ENCODE measurements around the gene ADAMTS19.
"Not testable (repeated sequence)": the region's sequence is repeated elsewhere in the genome, so short reads cannot be mapped to it uniquely, and the experiment has no call there.

The ADAMTS19 gene

GRCh38 chr5:129637501-129637900 is 177.4 kb downstream of the ADAMTS19 start:
- H3K36me3 Mint-ChIP-seq (ENCODE audit: insufficient read depth); H3K27ac Mint-ChIP-seq; H3K27me3 Mint-ChIP-seq; H3K4me3 Mint-ChIP-seq; DNase-seq; H3K9me3 Mint-ChIP-seq; H3K4me1 Mint-ChIP-seq (ENCODE audit: low read depth in 2 of 2); ATAC-seq (replicated peaks): not testable (repeated sequence)

DNA sequence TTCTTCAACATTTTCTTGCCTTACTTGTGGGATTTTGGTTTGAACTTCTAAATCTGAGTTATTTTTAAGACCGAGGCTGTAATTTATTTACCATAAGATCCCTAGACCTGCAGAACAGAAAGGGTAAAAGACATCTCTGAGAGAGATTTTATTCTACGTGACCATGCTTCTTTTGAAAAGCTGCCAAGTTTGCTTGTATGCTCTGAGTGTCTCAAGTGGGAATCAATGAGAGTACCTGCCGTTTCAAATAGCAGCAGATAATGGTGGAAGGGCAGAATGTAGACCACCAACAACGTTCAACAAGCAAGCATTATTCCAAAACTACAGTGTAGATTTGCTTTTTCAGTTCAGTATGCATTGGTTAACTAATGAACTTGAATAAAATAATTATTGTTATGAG is 179.2 kb downstream of the ADAMTS19 start:
- Mint-ChIP-seq H3K36me3 (ENCODE audit: insufficient read depth) (no peaks in the 10 kb centered on the region), H3K9me3 (peaks cover 0 to 1% of the 10 kb centered on the region in 2 donors), H3K4me3 (no peak overlapping the region), H3K27me3 (no peaks in the 10 kb centered on the region), H3K27ac (no peak overlapping the region), H3K4me1 (ENCODE audit: low read depth in 2 of 2) (no peaks in the 10 kb centered on the region)
- ATAC-seq (replicated peaks) (no peak), DNase-seq (no peak)

DNA sequence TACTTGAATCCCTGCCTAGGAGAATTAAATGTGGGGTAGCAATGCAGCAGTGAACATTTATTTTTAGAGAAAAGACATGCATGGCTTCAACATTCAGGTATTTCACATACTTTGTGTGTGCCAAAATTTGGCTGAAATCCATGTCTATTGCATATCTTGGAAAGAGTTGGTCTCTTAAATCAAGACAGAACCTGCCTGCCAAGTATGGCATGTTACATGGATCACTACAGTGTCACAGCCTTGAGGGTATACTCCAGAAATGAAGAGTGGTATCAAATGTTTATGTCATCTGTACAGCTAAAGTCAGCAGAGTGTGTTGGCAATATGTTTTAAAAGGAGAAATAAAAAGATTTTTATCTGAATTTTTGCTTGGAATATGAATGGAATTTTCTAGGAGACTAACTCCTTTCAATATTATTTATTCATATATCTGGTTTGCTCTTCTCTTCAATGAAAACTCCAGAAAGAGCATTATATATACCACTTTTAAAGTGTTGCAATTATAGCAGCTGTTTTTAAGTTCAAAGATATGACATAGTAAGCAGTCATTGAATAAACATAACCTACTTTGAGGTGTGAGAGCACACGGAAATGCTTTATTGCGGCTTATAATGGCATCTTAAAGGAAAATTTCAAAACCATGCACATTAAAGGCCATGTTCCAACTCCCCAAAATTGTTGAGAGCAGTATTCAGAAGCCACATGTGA is 192.4 kb downstream of the ADAMTS19 start:
- H3K4me1 Mint-ChIP-seq (ENCODE audit: low read depth in 2 of 2), result no peaks in the 10 kb centered on the region
- no peaks in the 10 kb centered on the region for H3K27me3 Mint-ChIP-seq
- no peak overlapping the region for H3K27ac Mint-ChIP-seq
- no peak for ATAC-seq (replicated peaks)
- no peaks in the 10 kb centered on the region for H3K36me3 Mint-ChIP-seq (ENCODE audit: insufficient read depth)
- DNase-seq, result no peak
- peaks cover 0 to 6% of the 10 kb centered on the region in 2 donors for H3K9me3 Mint-ChIP-seq
- H3K4me3 Mint-ChIP-seq, result no peak overlapping the region

DNA sequence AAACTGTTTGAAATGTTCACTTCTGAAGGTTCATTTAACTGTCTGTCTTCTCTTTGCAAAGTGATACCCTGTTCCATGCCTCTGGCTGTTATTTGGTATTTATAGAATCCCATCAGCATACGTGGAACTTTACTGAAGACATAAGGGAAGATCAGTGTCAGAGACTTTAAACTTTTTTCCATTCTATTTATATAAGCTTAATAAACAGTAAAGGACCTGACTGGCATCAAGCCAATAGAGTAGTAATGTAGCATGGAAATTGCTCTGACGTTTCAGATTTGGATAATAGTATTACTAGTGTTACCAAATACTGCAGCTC is 192.9 kb downstream of the ADAMTS19 start:
- no peak for ATAC-seq (replicated peaks)
- Mint-ChIP-seq H3K9me3 (peaks cover 0 to 6% of the 10 kb centered on the region in 2 donors), H3K27me3 (no peaks in the 10 kb centered on the region), H3K4me3 (no peak overlapping the region), H3K4me1 (ENCODE audit: low read depth in 2 of 2) (no peaks in the 10 kb centered on the region), H3K36me3 (ENCODE audit: insufficient read depth) (no peaks in the 10 kb centered on the region), H3K27ac (no peak overlapping the region)
- no peak for DNase-seq

DNA sequence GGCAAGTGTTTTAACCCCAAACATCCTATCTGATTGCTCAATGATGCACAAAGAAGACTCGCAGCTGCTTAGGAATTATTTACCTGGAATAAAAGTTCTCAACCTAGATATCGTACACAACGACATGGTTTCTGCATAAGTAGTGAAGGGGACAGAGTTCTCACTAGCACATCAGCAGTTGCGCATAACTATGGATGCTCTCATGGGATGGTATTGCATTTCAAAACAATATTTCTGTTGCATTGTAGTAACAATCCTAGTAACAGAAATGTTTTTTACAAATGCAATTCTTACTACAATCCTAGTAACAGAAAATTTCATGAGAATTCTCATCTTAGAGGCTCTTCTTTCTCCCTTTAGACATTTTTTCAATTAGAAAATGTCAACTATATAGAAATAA is 193.3 kb downstream of the ADAMTS19 start:
- Mint-ChIP-seq H3K4me3 (no peak overlapping the region), H3K9me3 (peaks cover 0 to 6% of the 10 kb centered on the region in 2 donors), H3K36me3 (ENCODE audit: insufficient read depth) (no peaks in the 10 kb centered on the region), H3K4me1 (ENCODE audit: low read depth in 2 of 2) (no peaks in the 10 kb centered on the region), H3K27ac (no peak overlapping the region), H3K27me3 (no peaks in the 10 kb centered on the region)
- no peak for DNase-seq
- ATAC-seq (replicated peaks), result no peak

DNA sequence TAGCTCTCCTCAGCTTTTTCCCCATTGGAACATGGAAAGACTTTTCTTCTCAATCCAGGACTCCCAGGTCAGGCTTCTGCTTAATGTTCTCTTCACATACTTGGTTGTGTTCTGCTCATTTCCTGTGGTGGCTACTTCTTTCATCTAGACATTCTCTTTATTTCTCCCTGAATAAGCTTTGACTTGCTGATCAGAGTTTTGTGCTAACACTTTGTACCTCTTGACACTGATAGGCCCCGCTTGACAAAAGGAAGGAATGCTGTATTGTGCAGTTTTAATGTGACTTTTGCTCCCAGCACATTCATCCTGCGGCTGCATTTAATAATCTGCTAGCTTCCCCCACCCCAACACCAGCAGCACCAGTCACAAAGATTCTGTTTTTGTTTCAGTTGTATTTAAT is 196.9 kb downstream of the ADAMTS19 start:
- Mint-ChIP-seq H3K4me1 (ENCODE audit: low read depth in 2 of 2) (no peaks in the 10 kb centered on the region), H3K36me3 (ENCODE audit: insufficient read depth) (no peaks in the 10 kb centered on the region), H3K27me3 (no peaks in the 10 kb centered on the region), H3K27ac (no peak overlapping the region), H3K4me3 (no peak overlapping the region), H3K9me3 (peaks cover 0 to 2% of the 10 kb centered on the region in 2 donors)
- no peak for ATAC-seq (replicated peaks)
- DNase-seq, result no peak

GRCh38 chr5:129658801-129659200 is 198.7 kb downstream of the ADAMTS19 start:
- DNase-seq (no peak), ATAC-seq (replicated peaks) (no peak)
- Mint-ChIP-seq H3K4me1 (ENCODE audit: low read depth in 2 of 2) (no peaks in the 10 kb centered on the region), H3K4me3 (no peak overlapping the region), H3K27me3 (no peaks in the 10 kb centered on the region), H3K36me3 (ENCODE audit: insufficient read depth) (no peaks in the 10 kb centered on the region), H3K27ac (no peak overlapping the region), H3K9me3 (peaks cover 0 to 2% of the 10 kb centered on the region in 2 donors)

DNA sequence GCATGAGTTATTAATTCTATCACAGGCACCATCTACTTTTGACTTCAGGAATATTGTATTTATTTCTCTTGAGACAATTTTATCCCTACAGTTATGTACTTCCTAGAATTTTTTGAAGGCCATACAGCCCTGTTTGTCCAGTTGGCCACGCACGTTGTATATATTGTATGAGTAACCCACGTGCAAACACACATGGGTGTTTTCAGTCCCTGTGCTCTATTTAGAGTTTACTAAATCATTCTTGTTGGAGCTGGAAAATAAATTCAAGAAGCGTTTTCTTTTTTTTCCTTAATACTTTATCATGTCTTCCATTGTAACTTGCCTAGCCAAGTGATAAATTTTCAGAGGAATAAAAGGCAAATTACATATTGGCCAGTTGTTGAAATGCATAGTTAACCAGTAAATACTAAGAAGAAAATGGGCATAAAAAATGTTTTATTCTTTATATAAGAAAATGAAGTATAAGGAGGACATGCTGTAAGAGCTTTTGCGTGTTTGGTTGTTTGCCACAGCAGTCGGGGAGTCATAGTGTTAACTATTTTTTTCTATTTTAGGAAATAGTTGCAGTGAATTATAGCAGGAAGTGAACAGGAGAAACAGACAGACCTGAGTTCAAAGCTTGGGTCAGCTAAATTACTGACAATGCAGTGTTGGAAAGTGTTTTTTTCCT is 201.4 kb downstream of the ADAMTS19 start:
- Mint-ChIP-seq H3K4me1 (ENCODE audit: low read depth in 2 of 2) (no peaks in the 10 kb centered on the region), H3K36me3 (ENCODE audit: insufficient read depth) (no peaks in the 10 kb centered on the region), H3K27me3 (no peaks in the 10 kb centered on the region), H3K27ac (no peak overlapping the region), H3K9me3 (no peaks in the 10 kb centered on the region), H3K4me3 (no peak overlapping the region)
- DNase-seq, result no peak
- ATAC-seq (replicated peaks), result no peak

- DNase-seq, result no peak
- no peak overlapping the region for H3K27ac Mint-ChIP-seq
- H3K36me3 Mint-ChIP-seq (ENCODE audit: insufficient read depth), result no peaks in the 10 kb centered on the region
- H3K9me3 Mint-ChIP-seq, result no peaks in the 10 kb centered on the region
- no peaks in the 10 kb centered on the region for H3K4me1 Mint-ChIP-seq (ENCODE audit: low read depth in 2 of 2)
- H3K4me3 Mint-ChIP-seq, result no peak overlapping the region
- H3K27me3 Mint-ChIP-seq, result no peaks in the 10 kb centered on the region
- ATAC-seq (replicated peaks), result no peak
Measured at GRCh38 chr5:129664336-129664937, 204.3 kb downstream of the ADAMTS19 start.

DNA sequence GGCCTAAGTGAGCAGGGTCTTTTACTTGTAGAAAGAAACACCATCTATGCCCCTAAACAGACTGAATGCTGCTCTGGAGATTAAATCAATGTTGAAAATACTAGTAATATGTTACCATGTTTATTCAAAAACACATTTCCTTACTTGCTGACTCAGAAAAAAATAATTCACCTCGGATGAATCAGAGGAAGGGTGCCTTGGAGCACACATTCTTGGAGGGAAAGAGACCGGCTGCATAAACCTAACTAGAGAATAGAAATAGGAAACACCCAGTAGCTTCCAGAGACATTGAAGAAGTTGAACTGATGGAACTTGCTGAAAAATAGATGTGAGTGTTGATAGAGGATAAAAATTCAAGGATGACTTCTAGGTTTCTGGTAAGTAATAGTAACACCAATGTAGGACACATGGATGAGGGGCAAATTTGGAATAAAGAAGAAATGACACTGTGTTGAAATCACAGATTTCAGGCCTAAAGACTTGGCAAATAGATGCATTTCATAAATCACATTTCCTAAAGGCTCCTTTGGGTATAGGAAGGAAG is 210.9 kb downstream of the ADAMTS19 start:
- no peak for DNase-seq
- no peak for ATAC-seq (replicated peaks)
- H3K27ac Mint-ChIP-seq, result no peak overlapping the region
- H3K36me3 Mint-ChIP-seq (ENCODE audit: insufficient read depth), result no peaks in the 10 kb centered on the region
- no peaks in the 10 kb centered on the region for H3K4me1 Mint-ChIP-seq (ENCODE audit: low read depth in 2 of 2)
- H3K4me3 Mint-ChIP-seq, result no peak overlapping the region
- H3K27me3 Mint-ChIP-seq, result no peaks in the 10 kb centered on the region
- peaks cover 0 to 8% of the 10 kb centered on the region in 2 donors for H3K9me3 Mint-ChIP-seq

DNA sequence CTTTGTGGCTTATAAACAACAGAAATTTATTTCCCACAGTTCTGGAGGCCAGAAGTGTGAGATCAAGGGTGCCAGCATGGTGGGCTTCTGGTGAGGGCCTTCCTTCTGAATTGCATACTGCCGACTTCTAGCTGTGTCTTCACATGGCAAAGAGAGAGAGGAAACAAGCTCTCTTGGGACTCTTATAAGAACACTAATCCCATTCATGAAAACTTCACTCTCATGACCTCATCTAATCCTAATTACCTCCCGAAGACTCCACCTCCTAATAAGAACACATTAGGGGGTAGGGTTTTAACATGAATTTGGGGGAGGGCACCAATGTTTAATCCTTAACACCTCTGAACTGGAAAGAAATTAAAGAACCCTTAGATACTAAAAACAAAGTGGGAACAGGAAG is 211.9 kb downstream of the ADAMTS19 start:
- H3K27ac Mint-ChIP-seq, result no peak overlapping the region
- no peaks in the 10 kb centered on the region for H3K27me3 Mint-ChIP-seq
- no peaks in the 10 kb centered on the region for H3K4me1 Mint-ChIP-seq (ENCODE audit: low read depth in 2 of 2)
- no peak for ATAC-seq (replicated peaks)
- H3K36me3 Mint-ChIP-seq (ENCODE audit: insufficient read depth), result no peaks in the 10 kb centered on the region
- no peak for DNase-seq
- H3K9me3 Mint-ChIP-seq, result peaks cover 0 to 9% of the 10 kb centered on the region in 2 donors
- H3K4me3 Mint-ChIP-seq, result no peak overlapping the region

DNA sequence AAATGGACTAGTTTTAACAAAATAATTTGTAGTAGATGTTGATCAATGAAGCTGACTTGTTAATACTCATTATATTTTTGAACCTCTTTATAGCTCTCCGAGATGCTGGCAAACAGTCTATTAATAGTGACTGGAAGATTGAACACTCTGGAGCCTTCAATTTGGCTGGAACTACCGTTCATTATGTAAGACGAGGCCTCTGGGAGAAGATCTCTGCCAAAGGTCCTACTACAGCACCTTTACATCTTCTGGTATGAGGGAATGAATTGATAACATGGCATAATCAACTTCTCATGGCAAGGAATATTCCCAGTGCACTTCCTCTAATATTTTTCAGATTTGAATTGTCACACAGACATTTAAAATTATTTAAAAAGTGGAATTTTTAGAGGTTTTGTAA is 219.6 kb downstream of the ADAMTS19 start:
- DNase-seq, result no peak
- Mint-ChIP-seq H3K4me3 (no peak overlapping the region), H3K27me3 (no peaks in the 10 kb centered on the region), H3K36me3 (ENCODE audit: insufficient read depth) (no peaks in the 10 kb centered on the region), H3K27ac (no peak overlapping the region), H3K9me3 (peaks cover 0 to 7% of the 10 kb centered on the region in 2 donors), H3K4me1 (ENCODE audit: low read depth in 2 of 2) (no peaks in the 10 kb centered on the region)
- ATAC-seq (replicated peaks), result no peak

DNA sequence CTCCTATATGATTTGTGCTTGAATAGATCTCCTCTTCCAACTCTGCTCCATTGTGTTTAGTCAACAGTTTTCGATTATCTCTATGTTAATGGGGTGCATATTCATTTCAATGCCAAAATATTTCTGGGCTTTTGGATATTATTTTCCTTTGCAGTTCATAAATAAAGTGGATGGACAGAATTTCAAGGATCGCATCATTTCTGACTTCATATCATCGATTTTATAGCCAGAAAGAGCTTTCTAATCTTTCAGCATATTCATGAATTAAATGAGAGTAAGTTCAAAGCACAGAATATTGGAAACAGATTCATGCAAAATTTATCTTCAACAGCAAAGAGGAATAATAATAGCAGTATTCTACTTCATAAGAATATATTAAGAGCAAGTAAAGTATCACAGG is 227.8 kb downstream of the ADAMTS19 start:
- H3K4me1 Mint-ChIP-seq (ENCODE audit: low read depth in 2 of 2), result no peaks in the 10 kb centered on the region
- no peaks in the 10 kb centered on the region for H3K9me3 Mint-ChIP-seq
- no peaks in the 10 kb centered on the region for H3K27me3 Mint-ChIP-seq
- no peak for DNase-seq
- H3K36me3 Mint-ChIP-seq (ENCODE audit: insufficient read depth), result no peaks in the 10 kb centered on the region
- H3K4me3 Mint-ChIP-seq, result no peak overlapping the region
- ATAC-seq (replicated peaks), result no peak
- no peak overlapping the region for H3K27ac Mint-ChIP-seq

- no peak overlapping the region for H3K4me3 Mint-ChIP-seq
- ATAC-seq (replicated peaks) (no peak), DNase-seq (no peak)
- no peaks in the 10 kb centered on the region for H3K36me3 Mint-ChIP-seq (ENCODE audit: insufficient read depth)
- H3K27ac Mint-ChIP-seq, result no peak overlapping the region
- H3K27me3 Mint-ChIP-seq, result no peaks in the 10 kb centered on the region
- peaks cover 0 to 2% of the 10 kb centered on the region in 2 donors for H3K9me3 Mint-ChIP-seq
- H3K4me1 Mint-ChIP-seq (ENCODE audit: low read depth in 2 of 2), result no peaks in the 10 kb centered on the region
Measured at GRCh38 chr5:129689045-129689444, 228.9 kb downstream of the ADAMTS19 start.

Data from effector memory CD8-positive, alpha-beta T cell (primary cell).